Panc1 (cell line): ENCODE measurements around the gene LASP1. TPM values are rescaled to one million over a fixed set of nuclear protein-coding genes. Genes with fewer than 3 reads are reported as not detected.

Source experiments
- ATAC-seq: fragments of 200-7000 bp; cut with Tn5 transposase; 2 replicates; pipeline ENCODE4 v1.9.1; 2020; ENCODE audit warnings: mild to moderate bottlenecking, moderate library complexity
- BruUV-seq: library from RNA; stranded (reverse); fragments of 400-500 nt; replicated peaks from 2 replicates; lab custom pipeline; 2021; lab: Mats Ljungman, UMichigan
- CTCF ChIA-PET: fragments of 300-600 bp; sonication (Branson Sonifier 250); formaldehyde crosslinking; loops from one replicate; lab custom pipeline; 2022; ENCODE audit warnings: antibody characterized with exemption; lab: Charles Lee
- POLR2A ChIA-PET: fragments of 300-600 bp; sonication (Branson Sonifier 250); formaldehyde crosslinking; loops from one replicate; lab custom pipeline; 2022; ENCODE audit warnings: antibody characterized with exemption; lab: Charles Lee
- DNase-seq: peaks from one replicate; pipeline ENCODE4 v3.0.0-alpha.2; 2010; ENCODE audit warnings: low read depth, low spot score
- H3K27ac ChIP-seq: 2 replicates; pipeline ENCODE4 v1.5.1; 2011; ENCODE audit warnings: mild to moderate bottlenecking, low read length, inconsistent platforms
- H3K27me3 ChIP-seq: fragments of 200-500 bp; sonication (Bioruptor generic); 2 replicates; pipeline ENCODE4 v1.6.0; 2014; ENCODE audit warnings: low read length, inconsistent platforms; ENCODE audit not compliant: control insufficient read depth, insufficient read depth
- H3K36me3 ChIP-seq: fragments of 200-500 bp; sonication (Bioruptor generic); 2 replicates; pipeline ENCODE4 v1.5.1; 2014; ENCODE audit warnings: inconsistent platforms, mild to moderate bottlenecking, low read length, moderate library complexity; ENCODE audit not compliant: control insufficient read depth, insufficient read depth
- H3K4me1 ChIP-seq: 2 replicates; pipeline ENCODE4 v1.5.1; 2011; ENCODE audit warnings: inconsistent platforms, mild to moderate bottlenecking, low read length, moderate library complexity; ENCODE audit not compliant: control insufficient read depth, insufficient read depth
- H3K4me3 ChIP-seq, 2 experiments: 2 replicates each; pipeline ENCODE4 v1.5.1; 2011 to 2012; ENCODE audit warnings: low read depth in 2 of 2, low read length in 2 of 2, mild to moderate bottlenecking in 2 of 2, inconsistent platforms in 1 of 2, moderate library complexity in 1 of 2
- H3K9me3 ChIP-seq: fragments of 200-500 bp; sonication (Bioruptor generic); 2 replicates; pipeline ENCODE4 v1.5.1; 2014; ENCODE audit warnings: low read depth, mild to moderate bottlenecking, inconsistent platforms, low read length, moderate library complexity; ENCODE audit not compliant: control insufficient read depth, insufficient read depth
- CTCF ChIP-seq: fragments of 450-650 bp; IDR thresholded peaks from 2 replicates; pipeline ENCODE4 v1.5.1; 2017; ENCODE audit warnings: mild to moderate bottlenecking
- POLR2AphosphoS5 ChIP-seq: IDR thresholded peaks from 2 replicates; pipeline ENCODE4 v1.6.1; 2012; ENCODE audit warnings: mild to moderate bottlenecking, low read depth, low read length, moderate library complexity
- REST ChIP-seq, 2 experiments: IDR thresholded peaks; 2 replicates each; pipeline ENCODE4 v1.6.1; 2011 to 2012; ENCODE audit warnings: low read depth in 2 of 2, control low read depth in 1 of 2, low read length in 1 of 2, mild to moderate bottlenecking in 1 of 2, moderate library complexity in 1 of 2; ENCODE audit not compliant: insufficient read depth in 1 of 2
- SIN3A ChIP-seq: IDR thresholded peaks from 2 replicates; pipeline ENCODE4 v1.6.1; 2012; ENCODE audit warnings: low read depth, mild to moderate bottlenecking, low read length, moderate library complexity, borderline replicate concordance; ENCODE audit not compliant: insufficient read depth
- TCF7L2 ChIP-seq: IDR thresholded peaks from 2 replicates; pipeline ENCODE4 v1.6.1; 2011; ENCODE audit warnings: mild to moderate bottlenecking, low read depth, low read length, inconsistent platforms
- in situ Hi-C: cut with HindIII; loops from 2 replicates; pipeline ENCODE4 v1.10.0; 2016; ENCODE audit warnings: low sequenced_read_pairs, low pct_unique_long_range_greater_than_20kb
- intact Hi-C: fragments of 100-400 bp; cut with micrococcal nuclease; formaldehyde crosslinking; loops from one replicate; pipeline ENCODE4 v1.10.0; 2022; ENCODE audit not compliant: unreplicated experiment
- total RNA-seq: library from RNA; stranded (reverse); gene quantifications from one replicate; pipeline ENCODE4 v1.2.1, GENCODE V29; 2021; ENCODE audit not compliant: unreplicated experiment

LASP1 gene
- total RNA-seq, 1 experiment from 2014 or later: 112 TPM

GRCh38 chr17:38873640-38874380, 4.0 kb downstream of the LASP1 start:
- DNase-seq: no peak
- Histone ChIP-seq H3K4me1 (peaks cover 60% of the 10 kb centered on the region), H3K27me3 (no peaks in the 10 kb centered on the region), H3K4me3 (no peak overlapping the region), H3K9me3 (no peaks in the 10 kb centered on the region), H3K36me3 (no peaks in the 10 kb centered on the region; the same call in none of the 2 replicates), H3K27ac (peak overlapping the region; percentile 48; the same call in 1 of the 2 replicates)
- ATAC-seq: no peak
- no TSS peak for BruUV-seq
- in situ Hi-C loops (no loop called here), intact Hi-C loops (no loop called here)
- ChIA-PET CTCF (no interaction called here), POLR2A (interaction anchor here (0.6 kb wide), 1 partner anchor 15 kb away, joined by 3 read pairs; no protein-coding TSS in a partner anchor)
- no peak for TF ChIP-seq CTCF
- TF ChIP-seq REST (IDR thresholded peaks at IDR 0.05; ENCODE audit: insufficient read depth in 1 of 2, low read depth in 2 of 2, low read length in 1 of 2): no peak
- TF ChIP-seq TCF7L2: no peak
- no peak for TF ChIP-seq SIN3A
- no peak for TF ChIP-seq POLR2AphosphoS5

- H3K9me3 ChIP-seq: no peaks in the 10 kb centered on the region
- no peak for ATAC-seq
- peaks cover 69% of the 10 kb centered on the region for H3K4me1 ChIP-seq
- ChIA-PET CTCF (no interaction called here), POLR2A (no interaction called here)
- no TSS peak for BruUV-seq
- H3K4me3 ChIP-seq: no peak overlapping the region
- no peaks in the 10 kb centered on the region for H3K27me3 ChIP-seq
- intact Hi-C loops (no loop called here), in situ Hi-C loops (no loop called here)
- TF ChIP-seq REST (IDR thresholded peaks at IDR 0.05; ENCODE audit: insufficient read depth in 1 of 2, low read depth in 2 of 2, low read length in 1 of 2) (no peak), SIN3A (no peak), POLR2AphosphoS5 (no peak), CTCF (no peak), TCF7L2 (no peak)
- no peak for DNase-seq
- peak overlapping the region; percentile 39; the same call in 1 of the 2 replicates for H3K27ac ChIP-seq
- H3K36me3 ChIP-seq: no peaks in the 10 kb centered on the region; the same call in none of the 2 replicates
Observed at GRCh38 chr17:38874505-38875400, 4.9 kb downstream of the LASP1 start.
